Stimulated activated CD4-positive, alpha-beta T cell treated with anti-CD3 and anti-CD28 coated beads, Interleukin-12 subunit alpha, Interleukin-12 subunit beta, amount 100 ng/mL, for 48 hours (primary cell): ENCODE results near the gene KANSL1.
"Not testable (repeated sequence)": the region's sequence is repeated elsewhere in the genome, so short reads cannot be mapped to it uniquely, and the experiment has no call there.

Experiments
- DNase-seq, 3 donors: peaks; one replicate each; pipeline ENCODE4 v3.0.0-alpha.2; 2020; ENCODE audit warnings: low read depth in 2 of 3, low spot score in 1 of 3

KANSL1 gene

GRCh38 chr17:46193626-46194392 is 580 bp upstream of the KANSL1 start:
- DNase-seq = peak; percentile 79 to 96 (median 93)

- DNase-seq = peak; percentile 20 to 61 (median 44)
Measured at GRCh38 chr17:46192439-46193150, 634 bp downstream of the KANSL1 start.

GRCh38 chr17:46192189-46192438 is 1.1 kb downstream of the KANSL1 start:
- DNase-seq = no peak

GRCh38 chr17:46191322-46192188 is 1.7 kb downstream of the KANSL1 start:
- DNase-seq = peak in 1 of 3 donors; percentile 20

- no peak for DNase-seq
Measured at GRCh38 chr17:46190763-46191162, 2.5 kb downstream of the KANSL1 start.

- not testable (repeated sequence) for DNase-seq
Measured at GRCh38 chr17:46186827-46187235, 6.4 kb downstream of the KANSL1 start.

- DNase-seq = no peak
Measured at GRCh38 chr17:46184696-46185095, 8.5 kb downstream of the KANSL1 start.

GRCh38 chr17:46183383-46183782 is 9.8 kb downstream of the KANSL1 start:
- DNase-seq = not testable (repeated sequence)

GRCh38 chr17:46182961-46183360 is 10.3 kb downstream of the KANSL1 start:
- no peak for DNase-seq

GRCh38 chr17:46181940-46182339 is 11.3 kb downstream of the KANSL1 start:
- no peak for DNase-seq

- DNase-seq = not testable (repeated sequence)
Measured at GRCh38 chr17:46181316-46181715, 11.9 kb downstream of the KANSL1 start.

- no peak for DNase-seq
Measured at GRCh38 chr17:46180892-46181274, 12.3 kb downstream of the KANSL1 start.

GRCh38 chr17:46180185-46180891 is 12.9 kb downstream of the KANSL1 start:
- not testable (repeated sequence) for DNase-seq

GRCh38 chr17:46179375-46179999 is 13.7 kb downstream of the KANSL1 start:
- no peak for DNase-seq

- no peak for DNase-seq
Measured at GRCh38 chr17:46178550-46179214, 14.5 kb downstream of the KANSL1 start.

GRCh38 chr17:46176975-46177374 is 16.3 kb downstream of the KANSL1 start:
- no peak for DNase-seq

- DNase-seq = no peak
Measured at GRCh38 chr17:46175891-46176290, 17.3 kb downstream of the KANSL1 start.

GRCh38 chr17:46173153-46173552 is 20.1 kb downstream of the KANSL1 start:
- DNase-seq = no peak

GRCh38 chr17:46171939-46172338 is 21.3 kb downstream of the KANSL1 start:
- DNase-seq = no peak
